Keratinocyte (primary cell): ENCODE results near the gene GRPEL2.

Experiments
- EZH2 ChIP-seq: IDR thresholded peaks from one replicate; pipeline ENCODE4 v1.6.1; 2012; ENCODE audit warnings: inconsistent platforms, mild to moderate bottlenecking, low read length, moderate library complexity
- TF ChIP-seq, protein P1 (sequence below), 3 experiments: IDR thresholded peaks in 1 of 3; conservative IDR thresholded peaks in 1 of 3; optimal IDR thresholded peaks in 1 of 3; 2 replicates in 2 of 3; 3 replicates in 1 of 3; pipeline versions ENCODE3 to v1.5.1; 2011; ENCODE audit warnings: low read length in 3 of 3, mild to moderate bottlenecking in 3 of 3, moderate library complexity in 2 of 3, control low read depth in 1 of 3, inconsistent platforms in 1 of 3; ENCODE audit not compliant: insufficient read depth in 2 of 3; ENCODE audit errors: extremely low read depth in 1 of 3

DNA sequence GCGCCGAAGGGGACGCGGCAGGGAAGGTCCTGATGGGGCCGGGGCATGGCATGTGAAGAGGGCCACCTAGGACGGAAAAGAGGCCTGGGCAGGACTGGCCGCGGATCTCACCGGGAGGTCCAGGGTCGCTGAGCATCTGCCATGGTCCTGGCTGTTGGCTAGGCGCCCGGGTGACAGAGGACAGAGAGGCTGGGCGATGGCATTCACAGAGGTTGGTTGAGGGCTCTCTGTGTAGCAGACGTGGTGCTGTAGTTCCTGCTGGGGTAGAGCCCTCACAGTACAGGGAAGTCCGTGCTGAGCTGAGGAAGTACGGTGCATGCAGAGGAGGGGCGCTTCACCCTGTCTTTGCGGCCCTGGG, 13.0 kb downstream of the GRPEL2 start:
- TF ChIP-seq, protein P1, sequence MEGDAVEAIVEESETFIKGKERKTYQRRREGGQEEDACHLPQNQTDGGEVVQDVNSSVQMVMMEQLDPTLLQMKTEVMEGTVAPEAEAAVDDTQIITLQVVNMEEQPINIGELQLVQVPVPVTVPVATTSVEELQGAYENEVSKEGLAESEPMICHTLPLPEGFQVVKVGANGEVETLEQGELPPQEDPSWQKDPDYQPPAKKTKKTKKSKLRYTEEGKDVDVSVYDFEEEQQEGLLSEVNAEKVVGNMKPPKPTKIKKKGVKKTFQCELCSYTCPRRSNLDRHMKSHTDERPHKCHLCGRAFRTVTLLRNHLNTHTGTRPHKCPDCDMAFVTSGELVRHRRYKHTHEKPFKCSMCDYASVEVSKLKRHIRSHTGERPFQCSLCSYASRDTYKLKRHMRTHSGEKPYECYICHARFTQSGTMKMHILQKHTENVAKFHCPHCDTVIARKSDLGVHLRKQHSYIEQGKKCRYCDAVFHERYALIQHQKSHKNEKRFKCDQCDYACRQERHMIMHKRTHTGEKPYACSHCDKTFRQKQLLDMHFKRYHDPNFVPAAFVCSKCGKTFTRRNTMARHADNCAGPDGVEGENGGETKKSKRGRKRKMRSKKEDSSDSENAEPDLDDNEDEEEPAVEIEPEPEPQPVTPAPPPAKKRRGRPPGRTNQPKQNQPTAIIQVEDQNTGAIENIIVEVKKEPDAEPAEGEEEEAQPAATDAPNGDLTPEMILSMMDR (optimal IDR thresholded peaks at IDR 0.05 in 1 of 3, IDR thresholded peaks at IDR 0.05 in 1 of 3, conservative IDR thresholded peaks at IDR 0.05 in 1 of 3; ENCODE audit: extremely low read depth in 1 of 3, insufficient read depth in 2 of 3, low read length in 3 of 3) = no peak
- no peak for TF ChIP-seq EZH2
